ENCODE results near the gene MYBPC2. TPM values are rescaled to one million over a fixed set of nuclear protein-coding genes. Genes with fewer than 3 reads are reported as not detected.

Gene MYBPC2
- total and polyA plus RNA-seq, 9 of the 15 experiments (the other 6 are each of a cell fraction or from before 2014, with no cell fraction given), result 0.01 to 0.14 (median 0.04) TPM; not detected in 6

GRCh38 chr19:50383001-50383851 is 49.5 kb upstream of the MYBPC2 start (continued):
- TF ChIP-seq CTCF (IDR thresholded peaks at IDR 0.05 in 2 of 3, conservative IDR thresholded peaks at IDR 0.05 in 1 of 3; ENCODE audit: insufficient read depth in 2 of 3, low read depth in 1 of 3, low read length in 3 of 3) (no peak), TOE1 (IDR thresholded peaks at IDR 0.05; ENCODE audit: borderline replicate concordance) (peak; percentile 34; the same call in 1 of the 2 replicates), TOE1 (CRISPR knock-in tag; IDR thresholded peaks at IDR 0.05; ENCODE audit: borderline replicate concordance, low read depth) (no peak), MTA3 (IDR thresholded peaks at IDR 0.05; ENCODE audit: borderline replicate concordance) (0 out of 2 replicates have a peak, but pooled peaks have one; percentile 16), L3MBTL2 (IDR thresholded peaks at IDR 0.05) (peak; percentile 81), NFIX (CRISPR knock-in tag; IDR thresholded peaks at IDR 0.05; ENCODE audit: low read depth) (no peak)

All from K562 (cell line).